SK-N-SH treated with all-trans-retinoic acid at 6 μM for 48 hours (cell line): ENCODE measurements around the gene SEMG1.

Source experiments
- ATAC-seq: fragments of 200-7000 bp; cut with Tn5 transposase; 3 replicates; pipeline ENCODE4 v1.9.1; 2020; ENCODE audit warnings: mild to moderate bottlenecking, moderate library complexity
- ARNTL ChIP-seq: fragments of 450-650 bp; formaldehyde crosslinking; IDR thresholded peaks from 2 replicates; pipeline ENCODE4 v1.5.0; 2020; ENCODE audit warnings: low read depth, mild to moderate bottlenecking, moderate library complexity, borderline replicate concordance
- CREB5 ChIP-seq: fragments of 250-450 bp; sonication (Bioruptor Pico); IDR thresholded peaks from 2 replicates; pipeline ENCODE4 v1.5.1; 2020; ENCODE audit warnings: low read depth, mild to moderate bottlenecking, moderate library complexity
- CSDC2 ChIP-seq: fragments of 250-450 bp; sonication (Bioruptor Pico); IDR thresholded peaks from 2 replicates; pipeline ENCODE4 v1.5.0; 2020; ENCODE audit warnings: mild to moderate bottlenecking, moderate library complexity
- CSRNP3 ChIP-seq: fragments of 250-450 bp; sonication (Bioruptor Pico); IDR thresholded peaks from 2 replicates; pipeline ENCODE4 v1.5.1; 2021; ENCODE audit warnings: mild to moderate bottlenecking, moderate library complexity
- GLIS3 ChIP-seq: fragments of 250-450 bp; sonication (Bioruptor Pico); IDR thresholded peaks from 2 replicates; pipeline ENCODE4 v1.5.0; 2020; ENCODE audit warnings: mild to moderate bottlenecking, moderate library complexity
- OSR1 ChIP-seq: fragments of 250-450 bp; sonication (Bioruptor Pico); IDR thresholded peaks from 2 replicates; pipeline ENCODE4 v1.8.0; 2022; ENCODE audit warnings: moderate library complexity, mild to moderate bottlenecking, inconsistent platforms
- POU6F1 ChIP-seq: fragments of 250-450 bp; sonication (Bioruptor Pico); IDR thresholded peaks from 2 replicates; pipeline ENCODE4 v1.8.0; 2021; ENCODE audit warnings: low read depth, mild to moderate bottlenecking, moderate library complexity, borderline replicate concordance
- PPARA ChIP-seq: fragments of 250-450 bp; sonication (Bioruptor Pico); IDR thresholded peaks from 2 replicates; pipeline ENCODE4 v1.5.0; 2020; ENCODE audit warnings: mild to moderate bottlenecking, borderline replicate concordance
- RARB ChIP-seq: fragments of 250-450 bp; sonication (Bioruptor Pico); IDR thresholded peaks from 2 replicates; pipeline ENCODE4 v1.8.0; 2021; ENCODE audit warnings: mild to moderate bottlenecking, moderate library complexity
- SNAI2 ChIP-seq: fragments of 250-450 bp; sonication (Bioruptor Pico); IDR thresholded peaks from 2 replicates; pipeline ENCODE4 v1.5.0; 2020; ENCODE audit warnings: mild to moderate bottlenecking, moderate library complexity
- TOX ChIP-seq: fragments of 250-450 bp; sonication (Bioruptor Pico); IDR thresholded peaks from 2 replicates; pipeline ENCODE4 v1.8.0; 2021; ENCODE audit warnings: mild to moderate bottlenecking, moderate library complexity, borderline replicate concordance
- ZC3H10 ChIP-seq: fragments of 250-450 bp; sonication (Bioruptor Pico); IDR thresholded peaks from 2 replicates; pipeline ENCODE4 v1.5.1; 2021; ENCODE audit warnings: mild to moderate bottlenecking, moderate library complexity
- ZFP3 ChIP-seq: fragments of 250-450 bp; sonication (Bioruptor Pico); IDR thresholded peaks from 2 replicates; pipeline ENCODE4 v1.5.0; 2020; ENCODE audit warnings: mild to moderate bottlenecking, moderate library complexity
- ZFP30 ChIP-seq: fragments of 450-650 bp; formaldehyde crosslinking; IDR thresholded peaks from 2 replicates; pipeline ENCODE4 v1.5.0; 2022; ENCODE audit warnings: mild to moderate bottlenecking, moderate library complexity
- ZNF565 ChIP-seq: fragments of 450-650 bp; formaldehyde crosslinking; conservative IDR thresholded peaks from 2 replicates; pipeline ENCODE4 v1.5.0; 2020; ENCODE audit warnings: low read depth, mild to moderate bottlenecking, moderate library complexity
- ZNF8 ChIP-seq: fragments of 450-650 bp; formaldehyde crosslinking; IDR thresholded peaks from 2 replicates; pipeline ENCODE4 v1.5.0; 2020; ENCODE audit warnings: mild to moderate bottlenecking, moderate library complexity

Gene SEMG1

GRCh38 chr20:45209924-45210323, 3.1 kb downstream of the SEMG1 start:
- TF ChIP-seq ZNF8 (CRISPR knock-in tag), result no peak
- no peak for TF ChIP-seq RARB (CRISPR knock-in tag)
- TF ChIP-seq ARNTL (CRISPR knock-in tag), result no peak
- TF ChIP-seq ZFP3 (CRISPR knock-in tag), result no peak
- no peak for TF ChIP-seq CREB5 (CRISPR knock-in tag)
- TF ChIP-seq SNAI2 (CRISPR knock-in tag), result no peak
- TF ChIP-seq CSDC2 (CRISPR knock-in tag), result no peak
- ATAC-seq, result no peak

GRCh38 chr20:45211569-45212474, 5.0 kb downstream of the SEMG1 start:
- ATAC-seq, result no peak
- TF ChIP-seq GLIS3 (CRISPR knock-in tag) (no peak), PPARA (CRISPR knock-in tag) (no peak), OSR1 (no peak), POU6F1 (CRISPR knock-in tag) (no peak), ZC3H10 (CRISPR knock-in tag) (no peak), SNAI2 (CRISPR knock-in tag) (no peak), ZFP30 (CRISPR knock-in tag) (no peak), ZNF565 (CRISPR knock-in tag) (no peak), CREB5 (CRISPR knock-in tag) (no peak), CSDC2 (CRISPR knock-in tag) (no peak), TOX (CRISPR knock-in tag) (no peak)
- TF ChIP-seq, all 23 proteins: peak for 0

- no peak for ATAC-seq
- no peak for TF ChIP-seq ZFP30 (CRISPR knock-in tag)
- no peak for TF ChIP-seq SNAI2 (CRISPR knock-in tag)
- TF ChIP-seq TOX (CRISPR knock-in tag), result no peak
- TF ChIP-seq ZC3H10 (CRISPR knock-in tag), result no peak
- no peak for TF ChIP-seq CSRNP3 (CRISPR knock-in tag)
- TF ChIP-seq ZNF565 (CRISPR knock-in tag), result no peak
Measured at GRCh38 chr20:45212836-45213235, 6.0 kb downstream of the SEMG1 start.

- TF ChIP-seq CREB5 (CRISPR knock-in tag) (no peak), ZNF8 (CRISPR knock-in tag) (no peak)
- ATAC-seq, result no peak
Measured at GRCh38 chr20:45218124-45218523, 11.3 kb downstream of the SEMG1 start.

GRCh38 chr20:45218636-45219035, 11.8 kb downstream of the SEMG1 start:
- TF ChIP-seq ZNF8 (CRISPR knock-in tag), result no peak
- no peak for ATAC-seq
